GM19463 (cell line): ENCODE measurements around the gene RNU1-3.
"Not testable (repeated sequence)": the region's sequence is repeated elsewhere in the genome, so short reads cannot be mapped to it uniquely, and the experiment has no call there.

Experiments used
- ATAC-seq: cut with Tn5 transposase; IDR thresholded peaks from one replicate; pipeline ENCODE4 v1.9.1; 2021; ENCODE audit warnings: mild to moderate bottlenecking, moderate library complexity; ENCODE audit not compliant: unreplicated experiment

RNU1-3 gene

GRCh38 chr1:16621681-16622315 lies 45.0 kb downstream of the RNU1-3 start:
- not testable (repeated sequence) for ATAC-seq

GRCh38 chr1:16621300-16621658 lies 45.5 kb downstream of the RNU1-3 start:
- ATAC-seq: no peak

DNA sequence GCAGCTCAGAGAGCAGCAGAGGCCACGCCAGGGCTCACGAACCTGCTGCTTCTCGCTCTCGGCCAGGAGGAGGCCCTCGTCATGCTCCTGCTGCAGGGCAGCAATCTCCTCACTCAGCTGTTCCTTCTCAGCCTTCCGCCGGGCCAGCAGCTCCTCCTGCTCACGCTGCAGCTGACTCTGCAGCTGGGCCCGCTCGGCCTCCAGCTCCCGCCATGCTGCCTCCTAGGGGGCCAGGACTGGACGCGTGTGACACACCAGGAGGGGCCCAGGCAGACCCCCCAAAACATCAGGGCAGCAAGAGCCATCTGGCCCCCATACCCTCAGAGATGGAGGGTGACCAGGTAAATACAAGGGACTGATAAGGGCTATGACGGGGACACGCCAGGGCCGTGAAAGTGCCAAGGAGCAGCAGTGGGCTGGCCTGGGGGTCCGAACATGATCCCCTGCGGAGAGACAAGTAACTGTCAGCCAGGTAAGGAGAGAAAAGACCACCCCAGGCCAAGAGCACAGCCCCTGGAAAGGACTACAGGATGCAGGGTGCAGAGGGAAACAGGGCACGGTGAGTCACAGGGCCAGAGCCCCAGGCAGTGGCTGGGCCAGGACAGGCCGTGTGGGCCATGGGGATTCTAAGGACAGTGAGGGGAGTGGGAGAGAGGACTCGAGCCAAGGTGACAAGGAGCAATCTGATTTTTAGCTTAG lies 46.8 kb downstream of the RNU1-3 start:
- ATAC-seq: not testable (repeated sequence)

GRCh38 chr1:16618719-16619118 lies 48.0 kb downstream of the RNU1-3 start:
- no peak for ATAC-seq

GRCh38 chr1:16617778-16618580 lies 48.8 kb downstream of the RNU1-3 start:
- ATAC-seq: no peak

DNA sequence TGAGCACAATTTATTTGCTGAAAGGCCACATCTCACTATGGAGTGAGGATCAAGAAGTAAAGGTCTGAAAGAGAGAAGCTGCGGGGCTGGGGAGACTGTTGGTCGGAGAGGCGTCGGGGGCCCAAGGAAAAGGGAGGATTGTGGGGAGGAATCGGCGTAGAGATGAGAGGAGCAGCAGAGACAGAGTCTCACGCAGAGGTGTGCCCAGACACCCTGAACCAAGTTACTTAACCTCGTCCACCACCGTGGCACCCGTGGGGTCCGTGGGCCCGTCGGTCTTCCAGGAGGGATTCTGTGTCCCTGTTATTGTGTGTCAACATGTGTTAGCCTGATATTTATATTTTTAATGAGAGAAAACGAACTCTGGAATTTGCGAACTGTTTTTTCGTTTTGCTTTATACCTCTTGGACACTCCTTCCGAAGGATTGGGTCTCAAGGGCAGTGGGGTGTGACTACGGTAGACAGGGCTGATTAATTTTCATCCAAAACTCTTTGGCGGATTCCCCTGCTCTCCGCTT lies 49.6 kb downstream of the RNU1-3 start:
- no peak for ATAC-seq
